PFSK-1 (cell line): Measurements from ENCODE around the gene PARM1.

Experiments
- FOXP2 ChIP-seq: optimal IDR thresholded peaks from 2 replicates; pipeline ENCODE3; 2011; ENCODE audit warnings: borderline replicate concordance, control low read depth, inconsistent platforms; ENCODE audit not compliant: insufficient read depth; ENCODE audit errors: extremely low read length, extremely low read depth
- POLR2AphosphoS5 ChIP-seq: IDR thresholded peaks from 2 replicates; pipeline ENCODE4 v1.6.1; 2012; ENCODE audit warnings: low read depth, mild to moderate bottlenecking, control low read depth, low read length, moderate library complexity
- SIN3A ChIP-seq: IDR thresholded peaks from 2 replicates; pipeline ENCODE4 v1.6.1; 2012; ENCODE audit warnings: mild to moderate bottlenecking, low read length, moderate library complexity, borderline replicate concordance; ENCODE audit not compliant: insufficient read depth
- TAF1 ChIP-seq: IDR thresholded peaks from 2 replicates; pipeline ENCODE4 v1.6.1; 2012; ENCODE audit warnings: low read length, control low read depth, borderline replicate concordance; ENCODE audit not compliant: insufficient read depth
- TF ChIP-seq, protein P1 (sequence below), 2 experiments: IDR thresholded peaks; 2 replicates each; pipeline versions ENCODE4 v1.6.1 to v1.8.0; 2011 to 2012; ENCODE audit warnings: low read depth in 2 of 2, low read length in 2 of 2, control low read depth in 1 of 2, inconsistent platforms in 1 of 2, mild to moderate bottlenecking in 1 of 2, moderate library complexity in 1 of 2; ENCODE audit not compliant: insufficient read depth in 1 of 2

The PARM1 gene

DNA sequence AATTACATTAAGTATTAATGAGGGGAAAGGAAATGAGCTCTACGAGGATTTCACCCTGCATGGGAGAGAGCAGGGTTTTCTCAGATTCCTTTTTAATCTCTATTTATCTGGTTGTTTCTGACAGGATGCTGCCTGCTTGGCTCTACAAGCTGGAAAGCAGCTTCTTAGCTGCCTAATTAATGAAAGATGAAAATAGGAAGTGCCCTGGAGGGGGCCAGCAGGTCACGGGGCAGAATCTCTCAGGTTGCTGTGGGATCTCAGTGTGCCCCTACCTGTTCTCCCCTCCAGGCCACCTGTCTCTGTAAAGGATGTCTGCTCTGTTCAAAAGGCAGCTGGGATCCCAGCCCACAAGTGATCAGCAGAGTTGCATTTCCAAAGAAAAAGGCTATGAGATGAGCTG lies 113.7 kb downstream of the PARM1 start:
- TF ChIP-seq FOXP2 (no peak), TAF1 (no peak), SIN3A (no peak), POLR2AphosphoS5 (no peak)
- TF ChIP-seq, protein P1, sequence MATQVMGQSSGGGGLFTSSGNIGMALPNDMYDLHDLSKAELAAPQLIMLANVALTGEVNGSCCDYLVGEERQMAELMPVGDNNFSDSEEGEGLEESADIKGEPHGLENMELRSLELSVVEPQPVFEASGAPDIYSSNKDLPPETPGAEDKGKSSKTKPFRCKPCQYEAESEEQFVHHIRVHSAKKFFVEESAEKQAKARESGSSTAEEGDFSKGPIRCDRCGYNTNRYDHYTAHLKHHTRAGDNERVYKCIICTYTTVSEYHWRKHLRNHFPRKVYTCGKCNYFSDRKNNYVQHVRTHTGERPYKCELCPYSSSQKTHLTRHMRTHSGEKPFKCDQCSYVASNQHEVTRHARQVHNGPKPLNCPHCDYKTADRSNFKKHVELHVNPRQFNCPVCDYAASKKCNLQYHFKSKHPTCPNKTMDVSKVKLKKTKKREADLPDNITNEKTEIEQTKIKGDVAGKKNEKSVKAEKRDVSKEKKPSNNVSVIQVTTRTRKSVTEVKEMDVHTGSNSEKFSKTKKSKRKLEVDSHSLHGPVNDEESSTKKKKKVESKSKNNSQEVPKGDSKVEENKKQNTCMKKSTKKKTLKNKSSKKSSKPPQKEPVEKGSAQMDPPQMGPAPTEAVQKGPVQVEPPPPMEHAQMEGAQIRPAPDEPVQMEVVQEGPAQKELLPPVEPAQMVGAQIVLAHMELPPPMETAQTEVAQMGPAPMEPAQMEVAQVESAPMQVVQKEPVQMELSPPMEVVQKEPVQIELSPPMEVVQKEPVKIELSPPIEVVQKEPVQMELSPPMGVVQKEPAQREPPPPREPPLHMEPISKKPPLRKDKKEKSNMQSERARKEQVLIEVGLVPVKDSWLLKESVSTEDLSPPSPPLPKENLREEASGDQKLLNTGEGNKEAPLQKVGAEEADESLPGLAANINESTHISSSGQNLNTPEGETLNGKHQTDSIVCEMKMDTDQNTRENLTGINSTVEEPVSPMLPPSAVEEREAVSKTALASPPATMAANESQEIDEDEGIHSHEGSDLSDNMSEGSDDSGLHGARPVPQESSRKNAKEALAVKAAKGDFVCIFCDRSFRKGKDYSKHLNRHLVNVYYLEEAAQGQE (IDR thresholded peaks at IDR 0.05; ENCODE audit: insufficient read depth in 1 of 2, low read depth in 2 of 2, low read length in 2 of 2) = no peak

GRCh38 chr4:75048208-75048879 lies 115.4 kb downstream of the PARM1 start:
- TF ChIP-seq SIN3A (no peak), TAF1 (no peak), POLR2AphosphoS5 (no peak), FOXP2 (no peak)
- TF ChIP-seq, protein P1 (IDR thresholded peaks at IDR 0.05; ENCODE audit: insufficient read depth in 1 of 2, low read depth in 2 of 2, low read length in 2 of 2) = no peak

DNA sequence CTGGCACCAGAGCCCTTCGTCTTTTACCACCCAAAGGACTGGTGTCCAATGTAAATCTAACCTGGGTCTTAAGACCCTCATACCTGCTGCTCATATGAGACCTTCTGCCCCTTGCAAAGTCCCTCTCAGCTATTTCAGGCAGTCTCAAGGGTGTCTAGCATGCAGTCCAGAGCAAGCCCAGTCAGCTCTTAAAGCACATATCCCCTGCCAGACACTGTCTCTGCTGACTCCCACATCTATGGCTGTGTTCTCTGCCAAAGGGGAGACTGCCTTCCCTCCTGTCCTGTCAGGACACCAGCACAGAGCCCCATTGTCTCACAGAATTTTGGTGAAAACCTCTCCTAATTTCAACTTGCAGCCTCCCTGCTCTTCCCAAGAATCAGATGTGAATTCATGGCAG lies 118.5 kb downstream of the PARM1 start:
- TF ChIP-seq, protein P1 (IDR thresholded peaks at IDR 0.05; ENCODE audit: insufficient read depth in 1 of 2, low read depth in 2 of 2, low read length in 2 of 2) = no peak
- TF ChIP-seq TAF1 (no peak), POLR2AphosphoS5 (no peak), FOXP2 (no peak), SIN3A (no peak)

GRCh38 chr4:75053352-75053751 lies 120.4 kb downstream of the PARM1 start:
- no peak for TF ChIP-seq SIN3A
- TF ChIP-seq, protein P1 (IDR thresholded peaks at IDR 0.05; ENCODE audit: insufficient read depth in 1 of 2, low read depth in 2 of 2, low read length in 2 of 2) = no peak
- no peak for TF ChIP-seq FOXP2
- TF ChIP-seq TAF1 = no peak
- no peak for TF ChIP-seq POLR2AphosphoS5

GRCh38 chr4:75054078-75054477 lies 121.2 kb downstream of the PARM1 start:
- no peak for TF ChIP-seq TAF1
- TF ChIP-seq POLR2AphosphoS5 = no peak
- no peak for TF ChIP-seq FOXP2
- TF ChIP-seq, protein P1 (IDR thresholded peaks at IDR 0.05; ENCODE audit: insufficient read depth in 1 of 2, low read depth in 2 of 2, low read length in 2 of 2) = no peak
- no peak for TF ChIP-seq SIN3A
